SW480 (cell line): Measurements from ENCODE around the gene NUMBL.
A peak's percentile ranks its signal among the peaks of the same experiment; 100 is the strongest.
"Not testable (repeated sequence)": the region's sequence is repeated elsewhere in the genome, so short reads cannot be mapped to it uniquely, and the experiment has no call there.

Experiments used
- DNase-seq: peaks from one replicate; pipeline ENCODE4 v3.0.0-alpha.2; 2016; ENCODE audit warnings: low spot score

NUMBL gene

GRCh38 chr19:40627486-40628279 is 62.8 kb downstream of the NUMBL start:
- DNase-seq = no peak

DNA sequence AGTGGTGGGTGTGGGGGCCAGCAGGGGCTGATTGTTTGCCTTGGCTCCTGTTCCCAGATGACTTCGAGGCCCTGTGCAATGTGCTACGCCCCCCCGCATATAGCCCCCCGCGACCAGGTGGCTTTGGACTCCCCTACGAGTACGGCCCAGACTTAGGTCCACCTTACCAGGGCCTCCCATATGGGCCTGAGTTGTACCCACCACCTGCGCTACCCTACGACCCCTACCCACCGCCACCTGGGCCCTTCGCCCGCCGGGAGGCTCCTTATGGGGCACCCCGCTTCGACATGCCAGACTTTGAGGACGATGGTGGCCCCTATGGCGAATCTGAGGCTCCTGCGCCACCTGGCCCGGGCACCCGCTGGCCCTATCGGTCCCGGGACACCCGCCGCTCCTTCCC is 63.5 kb downstream of the NUMBL start:
- DNase-seq = no peak

DNA sequence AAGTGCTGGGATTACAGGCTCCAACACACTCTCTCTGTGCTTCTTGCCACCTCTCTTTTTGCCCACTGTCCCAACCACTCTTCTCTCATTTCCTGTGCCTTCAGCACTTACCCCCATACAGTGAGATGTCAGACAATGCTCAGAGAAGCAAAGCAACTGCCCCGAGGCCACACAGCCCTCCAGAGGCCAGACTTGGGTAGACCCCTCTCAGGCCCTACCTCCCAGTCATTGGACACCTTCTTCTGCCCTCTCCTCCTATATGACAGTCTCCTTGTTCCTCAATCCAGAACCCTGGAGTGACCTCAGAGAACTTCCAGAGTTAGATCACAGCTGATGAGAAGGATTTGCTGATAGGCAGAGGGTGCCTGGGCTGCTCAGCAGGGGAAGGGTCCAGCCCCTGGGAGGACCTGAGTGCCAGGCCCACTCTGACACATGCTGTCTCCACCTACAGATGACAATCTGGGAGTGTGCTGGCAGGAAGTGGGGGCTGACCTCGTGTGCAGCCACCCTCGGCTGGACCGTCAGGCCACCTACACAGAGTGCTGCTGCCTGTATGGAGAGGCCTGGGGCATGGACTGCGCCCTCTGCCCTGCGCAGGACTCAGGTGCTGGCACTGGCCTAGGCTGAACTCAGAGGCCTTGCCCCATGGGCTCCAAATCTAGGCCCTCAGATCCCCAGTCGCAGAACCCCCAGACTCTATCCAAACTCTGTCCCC is 64.9 kb downstream of the NUMBL start:
- no peak for DNase-seq

- not testable (repeated sequence) for DNase-seq
These were observed 65.9 kb downstream of the NUMBL start for GRCh38 chr19:40624369-40625153.

GRCh38 chr19:40623403-40624251 is 66.8 kb downstream of the NUMBL start:
- DNase-seq = peak; percentile 96

GRCh38 chr19:40622773-40623075 is 67.7 kb downstream of the NUMBL start:
- DNase-seq = no peak

DNA sequence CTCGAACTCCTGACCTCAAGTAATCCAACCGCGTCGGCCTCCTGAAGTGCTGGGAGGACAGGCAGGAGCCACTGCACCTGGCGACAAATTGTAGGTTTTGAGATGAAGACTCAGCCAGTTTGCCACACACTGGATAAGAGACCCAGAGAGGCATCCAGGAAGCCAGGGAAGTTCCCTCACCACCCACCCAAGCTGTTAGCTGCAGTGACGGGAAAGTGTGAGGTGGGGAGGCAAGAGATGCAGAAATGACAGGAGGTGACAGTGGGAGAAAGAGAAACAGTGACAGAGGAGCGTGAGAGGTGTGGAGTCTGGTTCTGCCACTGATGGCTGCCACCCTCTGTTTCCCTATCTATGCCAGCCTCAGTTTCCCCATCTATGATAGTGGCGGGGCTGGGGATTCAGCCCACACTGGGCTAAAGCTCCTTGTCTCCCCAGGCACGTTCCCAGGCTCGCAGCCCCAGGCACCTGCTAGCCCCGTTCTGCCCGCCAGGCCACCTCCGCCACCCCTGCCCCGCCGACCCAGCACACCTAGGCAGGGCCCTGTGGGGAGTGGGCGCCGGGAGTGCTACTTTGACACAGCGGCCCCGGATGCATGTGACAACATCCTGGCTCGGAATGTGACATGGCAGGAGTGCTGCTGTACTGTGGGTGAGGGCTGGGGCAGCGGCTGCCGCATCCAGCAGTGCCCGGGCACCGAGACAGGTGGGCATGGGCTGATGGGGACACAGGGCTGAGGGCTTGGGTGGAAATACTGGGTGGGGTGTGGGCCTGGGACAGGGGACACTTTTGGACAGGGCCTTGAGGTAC is 68.3 kb downstream of the NUMBL start:
- DNase-seq = no peak

- DNase-seq = no peak
These were observed 69.2 kb downstream of the NUMBL start for GRCh38 chr19:40621283-40621682.

GRCh38 chr19:40620161-40620485 is 70.3 kb downstream of the NUMBL start:
- DNase-seq = no peak

DNA sequence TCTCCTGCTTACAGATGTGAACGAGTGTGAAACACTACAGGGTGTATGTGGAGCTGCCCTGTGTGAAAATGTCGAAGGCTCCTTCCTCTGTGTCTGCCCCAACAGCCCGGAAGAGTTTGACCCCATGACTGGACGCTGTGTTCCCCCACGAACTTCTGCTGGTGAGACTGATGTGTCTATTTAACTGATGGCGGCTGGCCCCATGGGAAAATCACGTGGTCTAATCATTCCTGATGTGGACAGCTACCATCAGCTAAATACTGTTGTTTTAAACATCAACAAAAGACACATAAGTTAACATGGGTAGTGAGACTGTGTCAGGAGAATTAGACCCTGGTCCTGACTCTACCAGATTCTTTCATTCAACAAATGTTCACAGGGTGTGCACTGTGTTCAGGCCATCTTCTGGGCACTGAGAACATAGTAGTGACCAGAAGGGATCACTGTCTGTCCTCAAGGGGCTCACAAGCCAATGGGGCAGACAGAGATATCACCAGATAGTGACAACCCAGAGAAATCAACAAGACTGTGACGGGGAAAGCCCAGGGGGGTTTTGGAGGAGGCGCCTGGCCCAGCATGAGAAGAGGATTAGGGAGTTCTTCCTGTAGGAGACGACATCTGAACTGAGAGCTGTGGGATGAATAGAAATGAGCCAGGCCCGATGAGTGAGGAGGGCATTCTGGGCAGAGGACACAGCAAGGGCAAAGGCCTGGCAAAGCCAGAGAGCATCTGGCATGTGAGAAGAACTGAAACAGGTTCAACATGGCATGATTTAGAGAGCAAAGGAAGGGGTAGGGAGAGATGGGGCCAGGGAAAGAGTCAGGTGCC is 70.9 kb downstream of the NUMBL start:
- no peak for DNase-seq

GRCh38 chr19:40617961-40618360 is 72.5 kb downstream of the NUMBL start:
- no peak for DNase-seq

- DNase-seq = no peak
These were observed 73.5 kb downstream of the NUMBL start for GRCh38 chr19:40616941-40617340.

GRCh38 chr19:40616178-40616577 is 74.3 kb downstream of the NUMBL start:
- DNase-seq = no peak
